ENCODE measurements around the gene MGRN1.

MGRN1 gene

GRCh38 chr16:4663777-4664465 is 39.3 kb downstream of the MGRN1 start:
- no peak for DNase-seq (ENCODE audit: low read depth)
- no peak for TF ChIP-seq CTCF (conservative IDR thresholded peaks at IDR 0.05; ENCODE audit: low read length)
- H3K4me3 ChIP-seq (ENCODE audit: low read length): no peak overlapping the region

- no peak overlapping the region for H3K4me3 ChIP-seq (ENCODE audit: low read length)
- no peak for DNase-seq (ENCODE audit: low read depth)
- no peak for TF ChIP-seq CTCF (conservative IDR thresholded peaks at IDR 0.05; ENCODE audit: low read length)
Observed at GRCh38 chr16:4664538-4665418, 40.2 kb downstream of the MGRN1 start.

- DNase-seq (ENCODE audit: low read depth): no peak
- no peak overlapping the region for H3K4me3 ChIP-seq (ENCODE audit: low read length)
- TF ChIP-seq CTCF (conservative IDR thresholded peaks at IDR 0.05; ENCODE audit: low read length): no peak
Observed at GRCh38 chr16:4666537-4667202, 42.0 kb downstream of the MGRN1 start.

GRCh38 chr16:4667203-4667963 is 42.8 kb downstream of the MGRN1 start:
- H3K4me3 ChIP-seq (ENCODE audit: low read length): no peak overlapping the region
- DNase-seq (ENCODE audit: low read depth): no peak
- TF ChIP-seq CTCF (conservative IDR thresholded peaks at IDR 0.05; ENCODE audit: low read length): no peak

- no peak for DNase-seq (ENCODE audit: low read depth)
- TF ChIP-seq CTCF (conservative IDR thresholded peaks at IDR 0.05; ENCODE audit: low read length): no peak
- no peak overlapping the region for H3K4me3 ChIP-seq (ENCODE audit: low read length)
Observed at GRCh38 chr16:4668313-4668960, 43.8 kb downstream of the MGRN1 start.

GRCh38 chr16:4673387-4674046 is 48.9 kb downstream of the MGRN1 start:
- TF ChIP-seq CTCF (conservative IDR thresholded peaks at IDR 0.05; ENCODE audit: low read length): no peak
- no peak for DNase-seq (ENCODE audit: low read depth)
- H3K4me3 ChIP-seq (ENCODE audit: low read length): no peak overlapping the region

Data from AG10803 (cell line).